Measurements from ENCODE around the gene SEC14L5. TPM values are rescaled to one million over a fixed set of nuclear protein-coding genes. Genes with fewer than 3 reads are reported as not detected.
"Not testable (repeated sequence)": the region's sequence is repeated elsewhere in the genome, so short reads cannot be mapped to it uniquely, and the experiment has no call there.

The SEC14L5 gene
- total RNA-seq, 1 experiment from 2014 or later = 0.27 TPM

GRCh38 chr16:5044581-5044980 lies 86.5 kb downstream of the SEC14L5 start:
- H3K9me2 ChIP-seq (ENCODE audit: insufficient read depth); BruUV-seq (replicated peaks); intact Hi-C loops (cut with micrococcal nuclease); H3K79me2 ChIP-seq (ENCODE audit: insufficient read depth, low read length); H3K9ac ChIP-seq (ENCODE audit: low read length); RAD21 ChIA-PET (ENCODE audit: low non-redundant PET in 1 of 2, low total read pairs in 2 of 2, uncharacterized antibody in 2 of 2, unreplicated experiment in 2 of 2); DNase-seq (ENCODE audit: low read depth, low spot score); H3K9me3 ChIP-seq (ENCODE audit: control insufficient read depth in 1 of 2, insufficient read depth in 1 of 2, low read depth in 1 of 2, low read length in 2 of 2); H4K20me1 ChIP-seq (ENCODE audit: insufficient read depth); POLR2A ChIA-PET; H3K27me3 ChIP-seq (ENCODE audit: insufficient read depth, low read length); H3K36me3 ChIP-seq (ENCODE audit: control insufficient read depth in 1 of 2, insufficient read depth in 2 of 2, low read length in 2 of 2); ATAC-seq; H2AFZ ChIP-seq (ENCODE audit: low read depth, low read length, poor library complexity, severe bottlenecking); H3K27ac ChIP-seq (ENCODE audit: low read depth, low read length); H3K4me3 ChIP-seq (replicated peaks in 1 of 2; ENCODE audit: low read depth in 1 of 2, low read length in 2 of 2); H3K4me2 ChIP-seq (ENCODE audit: low read length): not testable (repeated sequence)
- H3K4me1 ChIP-seq (ENCODE audit: control insufficient read depth in 1 of 2, insufficient read depth in 2 of 2, low read length in 2 of 2) = peaks cover 15 to 29% of the 10 kb centered on the region in 2 experiments
- CTCF ChIA-PET = interaction anchor here (0.8 kb wide), 1 partner anchor 12 kb away, joined by 4 read pairs; no protein-coding TSS in a partner anchor

DNA sequence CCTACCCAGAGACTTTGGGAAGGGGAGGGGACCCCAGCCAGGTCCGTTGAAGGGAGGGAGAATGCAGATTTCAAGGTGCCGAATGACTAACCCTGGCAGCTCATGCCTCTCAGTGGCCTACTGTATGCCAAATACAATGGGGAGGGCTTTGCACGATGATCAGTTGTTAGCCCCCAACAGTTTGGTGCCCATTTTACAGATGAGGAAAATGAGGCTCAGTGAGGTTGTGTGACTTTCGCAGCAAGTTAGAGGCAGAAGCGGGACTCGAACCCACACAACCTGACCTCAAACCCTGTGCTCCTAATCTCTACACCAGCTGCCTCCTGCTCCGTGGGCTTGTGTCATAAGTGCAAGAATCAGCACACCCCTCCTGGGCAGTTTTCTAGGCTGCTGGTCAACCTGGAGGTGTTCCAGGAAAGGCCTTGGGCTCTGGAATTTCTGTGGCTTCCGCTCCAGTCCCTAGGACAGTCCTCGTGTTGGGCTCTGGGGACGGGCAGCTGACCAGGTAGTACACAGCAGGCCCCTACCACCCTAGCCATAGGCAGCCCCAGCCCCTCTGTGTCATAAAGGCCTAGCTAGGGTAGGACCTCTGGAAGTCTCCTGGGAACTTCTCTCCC lies 87.5 kb downstream of the SEC14L5 start:
- H3K9me2 ChIP-seq (ENCODE audit: insufficient read depth) = no peaks in the 10 kb centered on the region
- no peaks in the 10 kb centered on the region for H3K9me3 ChIP-seq (ENCODE audit: control insufficient read depth in 1 of 2, insufficient read depth in 1 of 2, low read depth in 1 of 2, low read length in 2 of 2)
- BruUV-seq (replicated peaks) = no TSS peak
- intact Hi-C loops (cut with micrococcal nuclease) = no loop called here
- H3K36me3 ChIP-seq (ENCODE audit: control insufficient read depth in 1 of 2, insufficient read depth in 2 of 2, low read length in 2 of 2) = no peaks in the 10 kb centered on the region
- CTCF ChIA-PET = interaction anchor here (0.8 kb wide), 1 partner anchor 11 kb away, joined by 4 read pairs; no protein-coding TSS in a partner anchor
- POLR2A ChIA-PET = no interaction called here
- DNase-seq (ENCODE audit: low read depth, low spot score) (no peak), ATAC-seq (no peak)
- H3K27ac ChIP-seq (ENCODE audit: low read depth, low read length) = no peak overlapping the region
- no peak overlapping the region for H2AFZ ChIP-seq (ENCODE audit: low read depth, low read length, poor library complexity, severe bottlenecking)
- H3K9ac ChIP-seq (ENCODE audit: low read length) = no peak overlapping the region
- peaks cover 15 to 27% of the 10 kb centered on the region in 2 experiments for H3K4me1 ChIP-seq (ENCODE audit: control insufficient read depth in 1 of 2, insufficient read depth in 2 of 2, low read length in 2 of 2)
- no peaks in the 10 kb centered on the region for H3K79me2 ChIP-seq (ENCODE audit: insufficient read depth, low read length)
- peaks cover 3% of the 10 kb centered on the region; the same call in 1 of the 2 replicates for H3K27me3 ChIP-seq (ENCODE audit: insufficient read depth, low read length)
- no peaks in the 10 kb centered on the region for H4K20me1 ChIP-seq (ENCODE audit: insufficient read depth)
- RAD21 ChIA-PET (ENCODE audit: low non-redundant PET in 1 of 2, low total read pairs in 2 of 2, uncharacterized antibody in 2 of 2, unreplicated experiment in 2 of 2) = no interaction called here
- H3K4me3 ChIP-seq (replicated peaks in 1 of 2; ENCODE audit: low read depth in 1 of 2, low read length in 2 of 2) = no peak overlapping the region
- H3K4me2 ChIP-seq (ENCODE audit: low read length) = no peak overlapping the region
- no peak for TF ChIP-seq FOSL1 (IDR thresholded peaks at IDR 0.05; ENCODE audit: low read depth)
- no peak for TF ChIP-seq POLR2A (IDR thresholded peaks at IDR 0.05; ENCODE audit: borderline replicate concordance, extremely low read depth, insufficient read depth, insufficient read length)
- TF ChIP-seq SRF (IDR thresholded peaks at IDR 0.05; ENCODE audit: low read depth) = no peak
- no peak for TF ChIP-seq POLR2AphosphoS5 (IDR thresholded peaks at IDR 0.05; ENCODE audit: low read depth, low read length)
- TF ChIP-seq JUND (IDR thresholded peaks at IDR 0.05) = no peak
- TF ChIP-seq REST (IDR thresholded peaks at IDR 0.05; ENCODE audit: low read depth) = no peak
- TF ChIP-seq EGR1 (IDR thresholded peaks at IDR 0.05; ENCODE audit: low read depth) = no peak
- no peak for TF ChIP-seq EZH2phosphoT487 (IDR thresholded peaks at IDR 0.05; ENCODE audit: borderline replicate concordance)
- TF ChIP-seq ELF1 (IDR thresholded peaks at IDR 0.05; ENCODE audit: borderline replicate concordance, low read depth) = no peak
- no peak for TF ChIP-seq CBX3 (IDR thresholded peaks at IDR 0.05; ENCODE audit: low read depth)
- TF ChIP-seq, protein P1, sequence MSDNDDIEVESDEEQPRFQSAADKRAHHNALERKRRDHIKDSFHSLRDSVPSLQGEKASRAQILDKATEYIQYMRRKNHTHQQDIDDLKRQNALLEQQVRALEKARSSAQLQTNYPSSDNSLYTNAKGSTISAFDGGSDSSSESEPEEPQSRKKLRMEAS (IDR thresholded peaks at IDR 0.05) = no peak
- TF ChIP-seq SP1 (IDR thresholded peaks at IDR 0.05; ENCODE audit: low read depth) = no peak
- TF ChIP-seq ZBTB33 (IDR thresholded peaks at IDR 0.05; ENCODE audit: extremely low read depth, insufficient replicate concordance, low read length) = no peak
